ENCODE data around the gene JAK1. TPM values are rescaled to one million over a fixed set of nuclear protein-coding genes. Genes with fewer than 3 reads are reported as not detected.
A peak's percentile ranks its signal among the peaks of the same experiment; 100 is the strongest.

Gene JAK1
- total RNA-seq, 1 experiment from 2014 or later = 44.1 TPM

GRCh38 chr1:64908575-64908974 lies 57.8 kb downstream of the JAK1 start:
- H4K20me1 ChIP-seq (ENCODE audit: low read length) = no peaks in the 10 kb centered on the region
- peaks cover 30% of the 10 kb centered on the region for H3K4me1 ChIP-seq (ENCODE audit: insufficient read depth, low read length)
- no peaks in the 10 kb centered on the region for H3K27me3 ChIP-seq (ENCODE audit: low read length)
- TF ChIP-seq CTCF (conservative IDR thresholded peaks at IDR 0.05; ENCODE audit: low read depth, low read length) (no peak), EZH2 (IDR thresholded peaks at IDR 0.05; ENCODE audit: low read length, unreplicated experiment) (no peak), EZH2phosphoT487 (IDR thresholded peaks at IDR 0.05; ENCODE audit: borderline replicate concordance, low read length) (no peak)
- ChIA-PET POLR2A (ENCODE audit: unreplicated experiment) (no interaction called here), CTCF (interaction anchor here (0.6 kb wide), 1 partner anchor 40 kb away, joined by 4 read pairs; no protein-coding TSS in a partner anchor)
- H3K36me3 ChIP-seq (ENCODE audit: low read depth, low read length) = no peaks in the 10 kb centered on the region
- no peak overlapping the region for H2AFZ ChIP-seq (ENCODE audit: low read length)
- intact Hi-C loops (cut with micrococcal nuclease) = no loop called here
- H3F3A ChIP-seq (ENCODE audit: low read length, unreplicated experiment) = no peaks in the 10 kb centered on the region
- DNase-seq (no peak), ATAC-seq (no peak)
- H3K9me3 ChIP-seq (ENCODE audit: low read length) = no peaks in the 10 kb centered on the region
- H3K4me3 ChIP-seq (ENCODE audit: low read length) = no peak overlapping the region
- H3K4me2 ChIP-seq (ENCODE audit: low read length) = no peak overlapping the region
- no peak overlapping the region for H3K27ac ChIP-seq (ENCODE audit: low read length)
- peaks cover 85% of the 10 kb centered on the region for H3K79me2 ChIP-seq (ENCODE audit: low read length)
- BruUV-seq (replicated peaks) = no TSS peak
- H3K9me2 ChIP-seq (replicated peaks; ENCODE audit: low read length) = no peaks in the 10 kb centered on the region
- no peak overlapping the region for H3K9ac ChIP-seq (ENCODE audit: low read length)

DNA sequence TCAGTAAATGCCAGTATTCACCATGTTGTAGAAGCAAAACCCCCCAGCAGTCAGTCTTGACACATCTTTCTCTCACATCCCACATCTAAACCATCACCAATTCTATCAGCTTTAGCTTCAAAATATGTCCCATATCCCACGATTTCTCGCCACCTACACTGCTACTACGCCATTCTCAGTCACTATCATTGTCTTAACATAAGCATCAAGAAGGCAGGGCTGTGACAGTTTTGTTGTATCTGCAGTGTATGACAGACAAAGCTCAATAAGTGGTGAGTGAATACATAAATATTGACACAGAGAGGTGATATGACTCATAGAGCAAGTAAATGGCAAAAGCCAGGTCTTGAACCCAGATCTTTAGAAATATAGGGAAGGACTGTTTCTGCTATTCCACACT lies 59.9 kb downstream of the JAK1 start:
- CTCF ChIA-PET = no interaction called here
- Histone ChIP-seq H3K27me3 (ENCODE audit: low read length) (no peaks in the 10 kb centered on the region), H3K79me2 (ENCODE audit: low read length) (peaks cover 83% of the 10 kb centered on the region), H3K36me3 (ENCODE audit: low read depth, low read length) (no peaks in the 10 kb centered on the region), H3F3A (ENCODE audit: low read length, unreplicated experiment) (no peaks in the 10 kb centered on the region), H3K4me3 (ENCODE audit: low read length) (no peak overlapping the region), H3K4me2 (ENCODE audit: low read length) (0 out of 2 replicates have a peak overlapping the region, but pooled peaks have one; percentile 5), H3K9ac (ENCODE audit: low read length) (no peak overlapping the region), H3K9me3 (ENCODE audit: low read length) (no peaks in the 10 kb centered on the region), H3K27ac (ENCODE audit: low read length) (peak overlapping the region; percentile 2; the same call in 1 of the 2 replicates), H2AFZ (ENCODE audit: low read length) (no peak overlapping the region), H3K9me2 (replicated peaks; ENCODE audit: low read length) (no peaks in the 10 kb centered on the region), H3K4me1 (ENCODE audit: insufficient read depth, low read length) (peaks cover 23% of the 10 kb centered on the region), H4K20me1 (ENCODE audit: low read length) (no peaks in the 10 kb centered on the region)
- intact Hi-C loops (cut with micrococcal nuclease) = no loop called here
- POLR2A ChIA-PET (ENCODE audit: unreplicated experiment) = interaction anchor here (0.6 kb wide), 2 partner anchors 42 to 48 kb away, joined by 3 to 4 read pairs; no protein-coding TSS in a partner anchor
- peak; percentile 65 for DNase-seq
- ATAC-seq = peak; percentile 88
- BruUV-seq (replicated peaks) = no TSS peak
- TF ChIP-seq EZH2 (IDR thresholded peaks at IDR 0.05; ENCODE audit: low read length, unreplicated experiment) = no peak
- no peak for TF ChIP-seq EZH2phosphoT487 (IDR thresholded peaks at IDR 0.05; ENCODE audit: borderline replicate concordance, low read length)
- no peak for TF ChIP-seq CTCF (conservative IDR thresholded peaks at IDR 0.05; ENCODE audit: low read depth, low read length)

GRCh38 chr1:64903593-64903992 lies 62.8 kb downstream of the JAK1 start:
- no peak overlapping the region for H3K27ac ChIP-seq (ENCODE audit: low read length)
- POLR2A ChIA-PET (ENCODE audit: unreplicated experiment) = interaction anchor here (0.6 kb wide), 1 partner anchor 13 kb away, joined by 3 read pairs; no protein-coding TSS in a partner anchor
- no TSS peak for BruUV-seq (replicated peaks)

More at GRCh38 chr1:64903593-64903992, 62.8 kb downstream of the JAK1 start:
- no peak for TF ChIP-seq EZH2phosphoT487 (IDR thresholded peaks at IDR 0.05; ENCODE audit: borderline replicate concordance, low read length)
- no peak for TF ChIP-seq EZH2 (IDR thresholded peaks at IDR 0.05; ENCODE audit: low read length, unreplicated experiment)
- TF ChIP-seq CTCF (conservative IDR thresholded peaks at IDR 0.05; ENCODE audit: low read depth, low read length) = no peak
- peaks cover 12% of the 10 kb centered on the region for H3F3A ChIP-seq (ENCODE audit: low read length, unreplicated experiment)
- no peak overlapping the region for H2AFZ ChIP-seq (ENCODE audit: low read length)
- intact Hi-C loops (cut with micrococcal nuclease) = no loop called here
- H3K9me2 ChIP-seq (replicated peaks; ENCODE audit: low read length) = no peaks in the 10 kb centered on the region
- no peak overlapping the region for H3K4me2 ChIP-seq (ENCODE audit: low read length)
- CTCF ChIA-PET = no interaction called here
- no peaks in the 10 kb centered on the region for H3K27me3 ChIP-seq (ENCODE audit: low read length)
- no peak overlapping the region for H3K4me3 ChIP-seq (ENCODE audit: low read length)
- H3K9me3 ChIP-seq (ENCODE audit: low read length) = no peaks in the 10 kb centered on the region
- H3K36me3 ChIP-seq (ENCODE audit: low read depth, low read length) = no peaks in the 10 kb centered on the region
- ATAC-seq (no peak), DNase-seq (no peak)
- peaks cover 25% of the 10 kb centered on the region for H3K4me1 ChIP-seq (ENCODE audit: insufficient read depth, low read length)
- no peak overlapping the region for H3K9ac ChIP-seq (ENCODE audit: low read length)
- peaks cover 83% of the 10 kb centered on the region for H3K79me2 ChIP-seq (ENCODE audit: low read length)
- H4K20me1 ChIP-seq (ENCODE audit: low read length) = no peaks in the 10 kb centered on the region

Data from PC-3 (cell line).